PC-9 (cell line): ENCODE data around the gene NEDD4. TPM values are rescaled to one million over a fixed set of nuclear protein-coding genes. Genes with fewer than 3 reads are reported as not detected.

Experiments used
- BruUV-seq: library from RNA; stranded (reverse); fragments of 400-500 nt; replicated peaks from 2 replicates; lab custom pipeline; 2021; lab: Mats Ljungman, UMichigan
- CTCF ChIA-PET: fragments of 300-600 bp; sonication (Branson Sonifier 250); formaldehyde crosslinking; loops from one replicate; lab custom pipeline; 2022; ENCODE audit warnings: antibody characterized with exemption; lab: Charles Lee
- POLR2A ChIA-PET: fragments of 300-600 bp; sonication (Branson Sonifier 250); formaldehyde crosslinking; loops from one replicate; lab custom pipeline; 2022; ENCODE audit warnings: antibody characterized with exemption; ENCODE audit not compliant: unreplicated experiment; lab: Charles Lee
- DNase-seq, 2 experiments: peaks; one replicate each; pipeline versions ENCODE4 v3.0.0 to v3.0.0-alpha.2; 2015 to 2022; ENCODE audit warnings: mixed read lengths in 1 of 2
- H2AFZ ChIP-seq: fragments of 200-600 bp; sonication (generic); 2 replicates; pipeline ENCODE4 v1.8.1; 2017; ENCODE audit warnings: antibody characterized with exemption
- H3F3A ChIP-seq: fragments of 200-600 bp; sonication (generic); 2 replicates; pipeline ENCODE4 v1.8.1; 2017; ENCODE audit warnings: antibody characterized with exemption, mild to moderate bottlenecking, low read depth; ENCODE audit not compliant: insufficient read depth
- H3K27ac ChIP-seq: fragments of 200-600 bp; sonication (generic); 2 replicates; pipeline ENCODE4 v1.6.1; 2016; ENCODE audit warnings: mixed run types
- H3K27me3 ChIP-seq: fragments of 200-600 bp; sonication (generic); 2 replicates; pipeline ENCODE4 v1.6.1; 2016; ENCODE audit warnings: low read depth, mixed run types; ENCODE audit not compliant: insufficient read depth
- H3K36me3 ChIP-seq: fragments of 200-600 bp; sonication (generic); 2 replicates; pipeline ENCODE4 v1.6.1; 2016; ENCODE audit warnings: low read depth, mixed run types
- H3K4me1 ChIP-seq: fragments of 200-600 bp; sonication (generic); replicated peaks from 2 replicates; pipeline ENCODE4 v1.6.1; 2016; ENCODE audit warnings: mixed run types; ENCODE audit not compliant: insufficient read depth
- H3K4me2 ChIP-seq: fragments of 200-600 bp; sonication (generic); 2 replicates; pipeline ENCODE4 v1.6.1; 2017; ENCODE audit warnings: mixed run types
- H3K4me3 ChIP-seq: fragments of 200-600 bp; sonication (generic); 2 replicates; pipeline ENCODE4 v1.6.1; 2016; ENCODE audit warnings: mixed run types
- H3K79me2 ChIP-seq: fragments of 200-600 bp; sonication (generic); 2 replicates; pipeline ENCODE4 v1.6.1; 2017; ENCODE audit warnings: low read depth, mixed run types
- H3K9me2 ChIP-seq: fragments of 200-600 bp; sonication (generic); 2 replicates; pipeline ENCODE4 v1.8.1; 2017; ENCODE audit warnings: mild to moderate bottlenecking; ENCODE audit not compliant: insufficient read depth
- H3K9me3 ChIP-seq: fragments of 200-600 bp; sonication (generic); 2 replicates; pipeline ENCODE4 v1.8.1; 2016; ENCODE audit warnings: low read depth; ENCODE audit not compliant: insufficient read depth
- H4K20me1 ChIP-seq: fragments of 200-600 bp; sonication (generic); 2 replicates; pipeline ENCODE4 v1.8.1; 2017; ENCODE audit not compliant: insufficient read depth
- EZH2 ChIP-seq: fragments of 200-600 bp; sonication (generic); IDR thresholded peaks from 2 replicates; pipeline ENCODE4 v1.8.0; 2017; ENCODE audit warnings: antibody characterized with exemption, low read depth
- intact Hi-C: fragments of 100-400 bp; cut with micrococcal nuclease; formaldehyde crosslinking; loops from one replicate; pipeline ENCODE4 v1.10.0; 2022; ENCODE audit not compliant: unreplicated experiment
- total RNA-seq: library from RNA; stranded (reverse); gene quantifications from 2 replicates; pipeline ENCODE4 v1.2.3, GENCODE V29; 2021
- TF ChIP-seq, protein P1 (sequence below): fragments of 200-600 bp; sonication (generic); conservative IDR thresholded peaks from 2 replicates; pipeline ENCODE4 v1.6.1; 2017; ENCODE audit warnings: mixed run types, antibody characterized with exemption, mild to moderate bottlenecking, moderate library complexity

The NEDD4 gene
- total RNA-seq, 1 experiment from 2014 or later = 24.5 TPM

DNA sequence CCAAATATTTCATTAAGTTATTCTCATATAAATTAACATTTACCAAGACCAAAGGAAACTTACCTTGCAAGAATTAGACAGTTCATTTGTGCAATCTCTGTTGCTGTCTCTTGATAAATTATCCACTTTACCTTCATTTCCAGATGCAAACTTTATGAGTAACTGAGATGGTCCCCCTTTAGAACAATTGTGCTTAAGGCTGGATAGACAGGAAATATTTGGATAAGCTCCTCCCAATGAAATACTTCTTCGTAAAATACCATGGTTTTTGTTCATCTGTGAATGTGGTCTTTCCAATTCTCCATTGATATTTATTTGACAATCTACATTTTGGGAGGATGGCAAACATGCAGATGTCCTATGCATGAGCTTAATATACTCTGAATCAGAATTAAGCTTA is 78.2 kb downstream of the NEDD4 start:
- no peak overlapping the region for H3K4me3 ChIP-seq

DNA sequence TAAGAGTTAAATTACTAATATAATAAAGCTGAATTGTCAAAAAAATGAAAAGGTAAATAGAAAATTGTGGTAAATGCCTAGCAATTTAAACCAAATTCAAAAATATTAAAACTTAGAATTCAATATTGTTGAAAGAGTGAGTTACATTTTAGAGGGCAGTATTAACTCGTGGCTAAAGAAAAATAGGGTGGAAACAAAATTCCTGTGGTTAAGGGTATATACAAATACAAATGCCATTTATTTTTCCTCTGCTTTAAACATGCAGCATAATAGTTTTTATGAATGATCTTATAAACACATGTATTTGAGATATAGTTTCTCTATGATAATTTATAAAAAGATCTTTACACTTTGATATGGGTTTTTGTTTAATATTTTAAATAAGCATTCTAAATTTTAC is 79.0 kb downstream of the NEDD4 start:
- no TSS peak for BruUV-seq
- CTCF ChIA-PET = interaction anchor here (0.6 kb wide), 1 partner anchor 105 kb away, joined by 5 read pairs; no protein-coding TSS in a partner anchor
- Histone ChIP-seq H3K9me2 (no peaks in the 10 kb centered on the region), H4K20me1 (no peaks in the 10 kb centered on the region), H3F3A (peaks cover 3% of the 10 kb centered on the region; the same call in 1 of the 2 replicates), H3K79me2 (no peaks in the 10 kb centered on the region), H3K27ac (no peak overlapping the region), H3K9me3 (no peaks in the 10 kb centered on the region), H3K4me1 (peaks cover 9% of the 10 kb centered on the region), H3K4me3 (no peak overlapping the region), H3K36me3 (no peaks in the 10 kb centered on the region), H2AFZ (no peak overlapping the region), H3K4me2 (no peak overlapping the region), H3K27me3 (no peaks in the 10 kb centered on the region)
- POLR2A ChIA-PET = no interaction called here
- no peak for DNase-seq
- TF ChIP-seq, protein P1, sequence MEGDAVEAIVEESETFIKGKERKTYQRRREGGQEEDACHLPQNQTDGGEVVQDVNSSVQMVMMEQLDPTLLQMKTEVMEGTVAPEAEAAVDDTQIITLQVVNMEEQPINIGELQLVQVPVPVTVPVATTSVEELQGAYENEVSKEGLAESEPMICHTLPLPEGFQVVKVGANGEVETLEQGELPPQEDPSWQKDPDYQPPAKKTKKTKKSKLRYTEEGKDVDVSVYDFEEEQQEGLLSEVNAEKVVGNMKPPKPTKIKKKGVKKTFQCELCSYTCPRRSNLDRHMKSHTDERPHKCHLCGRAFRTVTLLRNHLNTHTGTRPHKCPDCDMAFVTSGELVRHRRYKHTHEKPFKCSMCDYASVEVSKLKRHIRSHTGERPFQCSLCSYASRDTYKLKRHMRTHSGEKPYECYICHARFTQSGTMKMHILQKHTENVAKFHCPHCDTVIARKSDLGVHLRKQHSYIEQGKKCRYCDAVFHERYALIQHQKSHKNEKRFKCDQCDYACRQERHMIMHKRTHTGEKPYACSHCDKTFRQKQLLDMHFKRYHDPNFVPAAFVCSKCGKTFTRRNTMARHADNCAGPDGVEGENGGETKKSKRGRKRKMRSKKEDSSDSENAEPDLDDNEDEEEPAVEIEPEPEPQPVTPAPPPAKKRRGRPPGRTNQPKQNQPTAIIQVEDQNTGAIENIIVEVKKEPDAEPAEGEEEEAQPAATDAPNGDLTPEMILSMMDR = no peak
- TF ChIP-seq EZH2 = no peak
- intact Hi-C loops = no loop called here

More for the DNA sequence above, 78.2 kb downstream of the NEDD4 start:
- ChIA-PET CTCF (interaction anchor here (0.6 kb wide), 1 partner anchor 106 kb away, joined by 5 read pairs; no protein-coding TSS in a partner anchor), POLR2A (interaction anchor here (0.5 kb wide), 1 partner anchor 245 kb away, joined by 3 read pairs; no protein-coding TSS in a partner anchor)
- H3K4me1 ChIP-seq = peaks cover 9% of the 10 kb centered on the region
- no peaks in the 10 kb centered on the region for H3K9me2 ChIP-seq
- no peak overlapping the region for H3K27ac ChIP-seq
- no peak overlapping the region for H3K4me2 ChIP-seq
- no peaks in the 10 kb centered on the region for H3K9me3 ChIP-seq
- TF ChIP-seq EZH2 = no peak
- TF ChIP-seq, protein P1 = no peak
- H2AFZ ChIP-seq = no peak overlapping the region
- intact Hi-C loops = loop anchor here (5.0 kb wide), 2 partner anchors 127 to 182 kb away; no protein-coding TSS in a partner anchor
- no peaks in the 10 kb centered on the region for H4K20me1 ChIP-seq
- no peaks in the 10 kb centered on the region for H3K27me3 ChIP-seq
- BruUV-seq = no TSS peak
- DNase-seq = no peak
- H3K79me2 ChIP-seq = no peaks in the 10 kb centered on the region
- H3K36me3 ChIP-seq = no peaks in the 10 kb centered on the region
- H3F3A ChIP-seq = peaks cover 3% of the 10 kb centered on the region; the same call in 1 of the 2 replicates

DNA sequence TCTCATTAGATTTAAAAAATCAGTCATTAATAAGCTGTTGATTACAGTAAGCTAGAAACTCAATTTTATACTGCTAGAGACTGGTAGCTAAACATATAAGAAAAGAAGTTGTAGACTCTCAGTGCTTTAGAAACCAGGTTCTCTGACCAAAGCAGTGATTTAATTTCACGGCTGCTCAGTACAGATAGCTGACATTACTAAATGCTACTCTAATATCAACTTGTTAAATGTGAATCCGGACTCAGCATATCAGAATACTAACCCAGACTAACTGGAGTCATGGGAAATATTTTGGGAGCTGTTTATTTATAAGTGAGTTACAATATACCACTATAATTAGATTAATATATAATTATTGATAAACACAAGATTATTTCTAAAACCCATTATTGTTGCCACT is 80.4 kb downstream of the NEDD4 start:
- Histone ChIP-seq H3K9me2 (no peaks in the 10 kb centered on the region), H2AFZ (no peak overlapping the region), H3K4me1 (peaks cover 8% of the 10 kb centered on the region), H3K4me3 (no peak overlapping the region), H3F3A (peaks cover 10% of the 10 kb centered on the region; the same call in 1 of the 2 replicates), H3K4me2 (no peak overlapping the region), H3K36me3 (no peaks in the 10 kb centered on the region), H3K9me3 (no peaks in the 10 kb centered on the region), H3K27me3 (no peaks in the 10 kb centered on the region), H3K79me2 (no peaks in the 10 kb centered on the region), H4K20me1 (no peaks in the 10 kb centered on the region), H3K27ac (no peak overlapping the region)
- DNase-seq = no peak
- intact Hi-C loops = no loop called here
- ChIA-PET POLR2A (no interaction called here), CTCF (no interaction called here)
- BruUV-seq = no TSS peak
- TF ChIP-seq EZH2 = no peak
- TF ChIP-seq, protein P1 = no peak
